HCT116 (cell line): ENCODE data around the gene POGK.

Source experiments
- CEBPB ChIP-seq: IDR thresholded peaks from 2 replicates; pipeline ENCODE4 v1.6.1; 2012; ENCODE audit warnings: low read depth
- EZH2 ChIP-seq: fragments of 200-600 bp; sonication (generic); IDR thresholded peaks from 2 replicates; pipeline ENCODE4 v1.6.1; 2017; ENCODE audit warnings: antibody characterized with exemption, mixed run types
- JUND ChIP-seq: IDR thresholded peaks from 2 replicates; pipeline ENCODE4 v1.6.1; 2012
- POLR2A ChIP-seq: IDR thresholded peaks from 2 replicates; pipeline ENCODE4 v1.7.0; 2011; ENCODE audit warnings: borderline replicate concordance; ENCODE audit not compliant: insufficient read depth, insufficient read length; ENCODE audit errors: extremely low read depth
- POLR2AphosphoS5 ChIP-seq: IDR thresholded peaks from 2 replicates; pipeline ENCODE4 v1.6.1; 2011; ENCODE audit warnings: mild to moderate bottlenecking, low read depth, low read length, moderate library complexity
- YY1 ChIP-seq: IDR thresholded peaks from 2 replicates; pipeline ENCODE4 v1.6.1; 2011; ENCODE audit warnings: low read length, low read depth, moderate library complexity, mild to moderate bottlenecking; ENCODE audit not compliant: insufficient replicate concordance; ENCODE audit errors: extremely low read depth
- ZBTB33 ChIP-seq: IDR thresholded peaks from 2 replicates; pipeline ENCODE4 v1.6.1; 2011; ENCODE audit warnings: mild to moderate bottlenecking, low read length, moderate library complexity; ENCODE audit not compliant: insufficient replicate concordance; ENCODE audit errors: extremely low read depth
- TF ChIP-seq, protein P1 (sequence below), 3 experiments: fragments of 200-600 bp in 1 of 3; sonication (generic) in 1 of 3; IDR thresholded peaks in 2 of 3; conservative IDR thresholded peaks in 1 of 3; 2 replicates each; pipeline ENCODE4 v1.5.1; 2012 to 2017; ENCODE audit warnings: low read depth in 2 of 3, low read length in 2 of 3, antibody characterized with exemption in 1 of 3, borderline replicate concordance in 1 of 3, control low read depth in 1 of 3, mild to moderate bottlenecking in 1 of 3, mixed read lengths in 1 of 3, mixed run types in 1 of 3, moderate library complexity in 1 of 3; ENCODE audit not compliant: insufficient read depth in 1 of 3
- TF ChIP-seq, protein P2 (sequence below): IDR thresholded peaks from 2 replicates; pipeline ENCODE4 v1.6.1; 2012; ENCODE audit warnings: low read depth

GRCh38 chr1:166875302-166875733, 36.0 kb downstream of the POGK start:
- TF ChIP-seq YY1 (no peak), POLR2AphosphoS5 (no peak), POLR2A (no peak), CEBPB (no peak), EZH2 (no peak), ZBTB33 (no peak), JUND (no peak)
- TF ChIP-seq, protein P1, sequence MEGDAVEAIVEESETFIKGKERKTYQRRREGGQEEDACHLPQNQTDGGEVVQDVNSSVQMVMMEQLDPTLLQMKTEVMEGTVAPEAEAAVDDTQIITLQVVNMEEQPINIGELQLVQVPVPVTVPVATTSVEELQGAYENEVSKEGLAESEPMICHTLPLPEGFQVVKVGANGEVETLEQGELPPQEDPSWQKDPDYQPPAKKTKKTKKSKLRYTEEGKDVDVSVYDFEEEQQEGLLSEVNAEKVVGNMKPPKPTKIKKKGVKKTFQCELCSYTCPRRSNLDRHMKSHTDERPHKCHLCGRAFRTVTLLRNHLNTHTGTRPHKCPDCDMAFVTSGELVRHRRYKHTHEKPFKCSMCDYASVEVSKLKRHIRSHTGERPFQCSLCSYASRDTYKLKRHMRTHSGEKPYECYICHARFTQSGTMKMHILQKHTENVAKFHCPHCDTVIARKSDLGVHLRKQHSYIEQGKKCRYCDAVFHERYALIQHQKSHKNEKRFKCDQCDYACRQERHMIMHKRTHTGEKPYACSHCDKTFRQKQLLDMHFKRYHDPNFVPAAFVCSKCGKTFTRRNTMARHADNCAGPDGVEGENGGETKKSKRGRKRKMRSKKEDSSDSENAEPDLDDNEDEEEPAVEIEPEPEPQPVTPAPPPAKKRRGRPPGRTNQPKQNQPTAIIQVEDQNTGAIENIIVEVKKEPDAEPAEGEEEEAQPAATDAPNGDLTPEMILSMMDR (IDR thresholded peaks at IDR 0.05 in 2 of 3, conservative IDR thresholded peaks at IDR 0.05 in 1 of 3; ENCODE audit: borderline replicate concordance in 1 of 3, insufficient read depth in 1 of 3, low read depth in 2 of 3, low read length in 2 of 3) = no peak
- TF ChIP-seq, protein P2, sequence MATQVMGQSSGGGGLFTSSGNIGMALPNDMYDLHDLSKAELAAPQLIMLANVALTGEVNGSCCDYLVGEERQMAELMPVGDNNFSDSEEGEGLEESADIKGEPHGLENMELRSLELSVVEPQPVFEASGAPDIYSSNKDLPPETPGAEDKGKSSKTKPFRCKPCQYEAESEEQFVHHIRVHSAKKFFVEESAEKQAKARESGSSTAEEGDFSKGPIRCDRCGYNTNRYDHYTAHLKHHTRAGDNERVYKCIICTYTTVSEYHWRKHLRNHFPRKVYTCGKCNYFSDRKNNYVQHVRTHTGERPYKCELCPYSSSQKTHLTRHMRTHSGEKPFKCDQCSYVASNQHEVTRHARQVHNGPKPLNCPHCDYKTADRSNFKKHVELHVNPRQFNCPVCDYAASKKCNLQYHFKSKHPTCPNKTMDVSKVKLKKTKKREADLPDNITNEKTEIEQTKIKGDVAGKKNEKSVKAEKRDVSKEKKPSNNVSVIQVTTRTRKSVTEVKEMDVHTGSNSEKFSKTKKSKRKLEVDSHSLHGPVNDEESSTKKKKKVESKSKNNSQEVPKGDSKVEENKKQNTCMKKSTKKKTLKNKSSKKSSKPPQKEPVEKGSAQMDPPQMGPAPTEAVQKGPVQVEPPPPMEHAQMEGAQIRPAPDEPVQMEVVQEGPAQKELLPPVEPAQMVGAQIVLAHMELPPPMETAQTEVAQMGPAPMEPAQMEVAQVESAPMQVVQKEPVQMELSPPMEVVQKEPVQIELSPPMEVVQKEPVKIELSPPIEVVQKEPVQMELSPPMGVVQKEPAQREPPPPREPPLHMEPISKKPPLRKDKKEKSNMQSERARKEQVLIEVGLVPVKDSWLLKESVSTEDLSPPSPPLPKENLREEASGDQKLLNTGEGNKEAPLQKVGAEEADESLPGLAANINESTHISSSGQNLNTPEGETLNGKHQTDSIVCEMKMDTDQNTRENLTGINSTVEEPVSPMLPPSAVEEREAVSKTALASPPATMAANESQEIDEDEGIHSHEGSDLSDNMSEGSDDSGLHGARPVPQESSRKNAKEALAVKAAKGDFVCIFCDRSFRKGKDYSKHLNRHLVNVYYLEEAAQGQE = no peak
